Glutamatergic neuron (in vitro differentiated cells): ENCODE data around the gene PXN. TPM values are rescaled to one million over a fixed set of nuclear protein-coding genes. Genes with fewer than 3 reads are reported as not detected.

Experiments used
- DNase-seq: peaks from one replicate; pipeline ENCODE4 v3.0.0; 2022
- H3K27ac Mint-ChIP-seq: one replicate; pipeline ENCODE4 v1.8.0; 2020; ENCODE audit warnings: mild to moderate bottlenecking, mixed read lengths, inconsistent platforms; ENCODE audit not compliant: unreplicated experiment
- H3K27me3 Mint-ChIP-seq: one replicate; pipeline ENCODE4 v1.8.0; 2020; ENCODE audit warnings: mild to moderate bottlenecking, moderate library complexity, mixed read lengths, inconsistent platforms; ENCODE audit not compliant: unreplicated experiment
- H3K36me3 Mint-ChIP-seq: one replicate; pipeline ENCODE4 v1.8.0; 2020; ENCODE audit warnings: mild to moderate bottlenecking, mixed read lengths, inconsistent platforms; ENCODE audit not compliant: unreplicated experiment
- H3K4me1 Mint-ChIP-seq: one replicate; pipeline ENCODE4 v1.8.0; 2020; ENCODE audit warnings: mild to moderate bottlenecking, low read depth, mixed read lengths, inconsistent platforms; ENCODE audit not compliant: unreplicated experiment
- H3K4me3 Mint-ChIP-seq: one replicate; pipeline ENCODE4 v1.8.0; 2020; ENCODE audit warnings: mild to moderate bottlenecking, mixed read lengths, inconsistent platforms; ENCODE audit not compliant: unreplicated experiment
- H3K9me3 Mint-ChIP-seq: one replicate; pipeline ENCODE4 v1.8.0; 2020; ENCODE audit warnings: mild to moderate bottlenecking, moderate library complexity, mixed read lengths, inconsistent platforms; ENCODE audit not compliant: unreplicated experiment
- CTCF ChIP-seq: fragments of 200-600 bp; sonication (generic); IDR thresholded peaks from one replicate; pipeline ENCODE4 v1.5.0; 2021; ENCODE audit not compliant: partially characterized antibody, unreplicated experiment
- total RNA-seq: library from RNA; stranded (reverse); fragmentation: NEBNext Ultra II Directional; extraction: Animal tissue kit (Norgen Biotek cat#: 25700); gene quantifications from one replicate; pipeline ENCODE4 v1.2.1, GENCODE V29; 2021; ENCODE audit not compliant: unreplicated experiment

Gene PXN
- total RNA-seq, 1 donor from 2014 or later: 39.5 TPM

GRCh38 chr12:120168337-120168736, 97.2 kb downstream of the PXN start:
- no peaks in the 10 kb centered on the region for H3K27me3 Mint-ChIP-seq
- no peaks in the 10 kb centered on the region for H3K36me3 Mint-ChIP-seq
- H3K4me1 Mint-ChIP-seq: no peaks in the 10 kb centered on the region
- H3K9me3 Mint-ChIP-seq: peaks cover 2% of the 10 kb centered on the region
- no peak overlapping the region for H3K27ac Mint-ChIP-seq
- no peak for TF ChIP-seq CTCF
- no peak overlapping the region for H3K4me3 Mint-ChIP-seq
- no peak for DNase-seq

GRCh38 chr12:120167529-120168095, 97.9 kb downstream of the PXN start:
- TF ChIP-seq CTCF: no peak
- Mint-ChIP-seq H3K27ac (no peak overlapping the region), H3K36me3 (no peaks in the 10 kb centered on the region), H3K27me3 (no peaks in the 10 kb centered on the region), H3K9me3 (peaks cover 3% of the 10 kb centered on the region), H3K4me3 (no peak overlapping the region), H3K4me1 (no peaks in the 10 kb centered on the region)
- no peak for DNase-seq

GRCh38 chr12:120164293-120164692, 101.2 kb downstream of the PXN start:
- no peaks in the 10 kb centered on the region for H3K4me1 Mint-ChIP-seq
- H3K27me3 Mint-ChIP-seq: no peaks in the 10 kb centered on the region
- no peak overlapping the region for H3K27ac Mint-ChIP-seq
- no peak overlapping the region for H3K4me3 Mint-ChIP-seq
- H3K36me3 Mint-ChIP-seq: no peaks in the 10 kb centered on the region
- DNase-seq: no peak
- H3K9me3 Mint-ChIP-seq: peaks cover 6% of the 10 kb centered on the region
- TF ChIP-seq CTCF: no peak

GRCh38 chr12:120162763-120163162, 102.8 kb downstream of the PXN start:
- DNase-seq: no peak
- Mint-ChIP-seq H3K27ac (no peak overlapping the region), H3K36me3 (no peaks in the 10 kb centered on the region), H3K4me1 (no peaks in the 10 kb centered on the region), H3K27me3 (no peaks in the 10 kb centered on the region), H3K4me3 (no peak overlapping the region), H3K9me3 (peaks cover 4% of the 10 kb centered on the region)
- TF ChIP-seq CTCF: no peak

- Mint-ChIP-seq H3K4me3 (no peak overlapping the region), H3K27me3 (no peaks in the 10 kb centered on the region), H3K27ac (no peak overlapping the region), H3K36me3 (no peaks in the 10 kb centered on the region), H3K9me3 (peaks cover 4% of the 10 kb centered on the region), H3K4me1 (no peaks in the 10 kb centered on the region)
- TF ChIP-seq CTCF: no peak
- no peak for DNase-seq
Observed at GRCh38 chr12:120161852-120162251, 103.7 kb downstream of the PXN start.

Other genes starting within 250 kb of the PXN start
- gene RAB35, start 149.0 kb downstream of the PXN start, total RNA-seq: 57.2 TPM
- gene GCN1, start 71.0 kb downstream of the PXN start, total RNA-seq: 173 TPM
- 1,238 TPM for gene RPLP0, start 64.6 kb downstream of the PXN start, total RNA-seq
- 8,083 TPM for gene RNU4-2, start 26.2 kb upstream of the PXN start, total RNA-seq
- gene RNU4-1, start 27.5 kb upstream of the PXN start, total RNA-seq: 5,722 TPM
- gene SIRT4, start 36.6 kb upstream of the PXN start, total RNA-seq: 3.8 TPM
- gene PLA2G1B, start 62.0 kb upstream of the PXN start, total RNA-seq: not detected
- 229 TPM for gene MSI1, start 103.4 kb upstream of the PXN start, total RNA-seq
- 405 TPM for gene COX6A1, start 172.4 kb upstream of the PXN start, total RNA-seq
- gene TRIAP1, start 180.7 kb upstream of the PXN start, total RNA-seq: 25.2 TPM
- gene GATC, start 180.7 kb upstream of the PXN start, total RNA-seq: 16.8 TPM
- gene SRSF9, start 204.0 kb upstream of the PXN start, total RNA-seq: 210 TPM
- 403 TPM for gene DYNLL1, start 230.4 kb upstream of the PXN start, total RNA-seq